ENCODE results near the gene CMC1. TPM values are rescaled to one million over a fixed set of nuclear protein-coding genes. Genes with fewer than 3 reads are reported as not detected.

The CMC1 gene
- total and polyA plus RNA-seq, 7 donors, result 14.4 to 73.4 (median 23.2) TPM

- no peaks in the 10 kb centered on the region for H3K9me3 ChIP-seq
- DNase-seq, result no peak
- TF ChIP-seq CTCF (IDR thresholded peaks at IDR 0.05), result no peak
- no peaks in the 10 kb centered on the region for H3K4me1 ChIP-seq
- no peaks in the 10 kb centered on the region for H3K27me3 ChIP-seq (ENCODE audit: insufficient read depth in 3 of 3, low read length in 2 of 3)
- ATAC-seq, result no peak
- peaks cover 0 to 76% of the 10 kb centered on the region in 2 donors for H3K36me3 ChIP-seq (ENCODE audit: insufficient read depth in 1 of 2, low read depth in 1 of 2)
- no peak overlapping the region for H3K27ac ChIP-seq
- no peak overlapping the region for H3K4me3 ChIP-seq
- intact Hi-C loops (cut with DNase I), result no loop called here
These were observed 95.8 kb downstream of the CMC1 start for GRCh38 chr3:28337230-28337629.

GRCh38 chr3:28343144-28343543 lies 101.7 kb downstream of the CMC1 start:
- Histone ChIP-seq H3K36me3 (ENCODE audit: insufficient read depth in 1 of 2, low read depth in 1 of 2) (peaks cover 0 to 23% of the 10 kb centered on the region in 2 donors), H3K4me3 (no peak overlapping the region), H3K27ac (no peak overlapping the region), H3K4me1 (peaks cover 39% of the 10 kb centered on the region), H3K9me3 (no peaks in the 10 kb centered on the region), H3K27me3 (ENCODE audit: insufficient read depth in 3 of 3, low read length in 2 of 3) (no peaks in the 10 kb centered on the region)
- DNase-seq (no peak), ATAC-seq (no peak)
- no peak for TF ChIP-seq CTCF (IDR thresholded peaks at IDR 0.05)
- intact Hi-C loops (cut with DNase I), result no loop called here

GRCh38 chr3:28345690-28346089 lies 104.3 kb downstream of the CMC1 start:
- Histone ChIP-seq H3K36me3 (ENCODE audit: insufficient read depth in 1 of 2, low read depth in 1 of 2) (no peaks in the 10 kb centered on the region), H3K4me3 (no peak overlapping the region), H3K27me3 (ENCODE audit: insufficient read depth in 3 of 3, low read length in 2 of 3) (no peaks in the 10 kb centered on the region), H3K4me1 (peaks cover 47% of the 10 kb centered on the region), H3K9me3 (no peaks in the 10 kb centered on the region), H3K27ac (no peak overlapping the region)
- ATAC-seq (no peak), DNase-seq (no peak)
- intact Hi-C loops (cut with DNase I), result no loop called here
- WGBS, 3 donors, result 94 to 100% (median 95%) methylated on average over 1 of the region's 1 CpG
- TF ChIP-seq CTCF (IDR thresholded peaks at IDR 0.05), result no peak

DNA sequence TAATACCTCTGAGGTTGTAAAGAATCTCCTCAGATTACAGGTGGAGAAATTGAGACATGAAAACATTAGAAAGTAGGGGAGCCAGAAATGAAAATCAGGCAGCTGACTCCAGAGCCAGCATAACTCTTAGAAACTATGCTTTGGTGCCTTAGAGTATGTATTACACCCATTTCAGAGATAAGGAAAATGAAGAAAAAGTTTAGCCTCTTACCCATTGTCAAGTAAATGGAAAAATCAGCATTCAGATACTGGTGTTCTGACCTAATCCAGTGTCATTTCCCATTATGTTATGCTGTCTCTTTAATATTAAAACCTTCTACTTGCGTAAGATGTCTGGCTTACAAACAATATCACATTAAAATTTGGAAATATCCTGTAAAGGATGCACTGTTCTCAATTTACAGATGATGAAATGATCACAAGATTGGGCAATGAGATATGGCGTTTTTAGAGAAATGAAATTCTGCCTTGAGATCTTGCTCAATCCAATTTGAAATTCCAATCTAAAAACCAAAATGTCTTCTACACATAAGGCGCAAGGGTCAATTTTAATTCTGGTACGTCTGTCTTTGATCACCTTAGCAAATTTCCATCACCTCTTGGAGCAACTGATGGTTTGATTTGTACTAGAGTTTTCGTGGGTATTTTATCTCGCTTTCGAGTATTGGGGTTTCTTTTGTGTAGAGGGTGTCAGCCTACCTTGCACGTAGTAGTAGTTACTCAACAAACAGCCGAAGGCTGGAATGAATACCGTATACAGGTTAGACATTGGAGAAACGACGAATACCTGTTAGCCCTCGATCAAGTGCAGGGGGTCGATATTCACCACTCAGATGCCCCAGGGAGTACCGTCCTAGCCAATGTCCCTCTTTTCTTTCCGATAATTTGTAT lies 106.2 kb downstream of the CMC1 start:
- H3K27ac ChIP-seq, result peak overlapping the region; percentile 99
- H3K4me1 ChIP-seq, result peaks cover 47% of the 10 kb centered on the region
- peak overlapping the region; percentile 87 for H3K4me3 ChIP-seq
- no peaks in the 10 kb centered on the region for H3K36me3 ChIP-seq (ENCODE audit: insufficient read depth in 1 of 2, low read depth in 1 of 2)
- H3K27me3 ChIP-seq (ENCODE audit: insufficient read depth in 3 of 3, low read length in 2 of 3), result no peaks in the 10 kb centered on the region
- intact Hi-C loops (cut with DNase I), result no loop called here
- 17 to 25% (median 18%) methylated on average over 16 of the region's 16 CpGs for WGBS, 3 donors
- DNase-seq (no peak), ATAC-seq (peak in 1 of 4 donors; percentile 1)
- H3K9me3 ChIP-seq, result peaks cover under 1% of the 10 kb centered on the region
- TF ChIP-seq CTCF (IDR thresholded peaks at IDR 0.05), result no peak

DNA sequence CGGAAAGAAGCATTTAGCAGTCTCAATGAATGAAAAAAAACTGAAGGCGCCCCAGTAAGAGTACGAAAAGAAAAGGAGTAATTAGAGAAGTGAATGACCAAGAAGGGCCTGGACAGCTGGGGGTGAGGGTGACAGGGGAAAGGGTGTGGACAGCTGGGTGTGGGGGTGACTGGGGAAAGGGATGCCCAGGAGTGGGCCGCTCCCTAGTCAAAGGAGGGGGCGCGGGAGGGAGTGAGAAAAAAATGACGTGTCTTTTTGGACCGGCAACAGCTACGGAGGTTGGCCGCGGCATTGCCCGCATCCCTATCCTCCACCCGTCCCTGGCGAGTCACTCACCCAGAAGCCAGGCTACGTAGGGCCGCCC lies 106.8 kb downstream of the CMC1 start:
- no peak for TF ChIP-seq CTCF (IDR thresholded peaks at IDR 0.05)
- Histone ChIP-seq H3K4me1 (peaks cover 47% of the 10 kb centered on the region), H3K36me3 (ENCODE audit: insufficient read depth in 1 of 2, low read depth in 1 of 2) (no peaks in the 10 kb centered on the region), H3K9me3 (peaks cover 7% of the 10 kb centered on the region), H3K27ac (peak overlapping the region; percentile 99), H3K4me3 (peak overlapping the region; percentile 87), H3K27me3 (ENCODE audit: insufficient read depth in 3 of 3, low read length in 2 of 3) (no peaks in the 10 kb centered on the region)
- 0 to 1% (median 0%) methylated on average over 15 to 16 of the region's 16 CpGs for WGBS, 3 donors
- ATAC-seq, result peak; percentile 79 to 85 (median 82)
- intact Hi-C loops (cut with DNase I), result no loop called here
- peak in 1 of 2 donors; percentile 95 for DNase-seq

Measured in psoas muscle (tissue), 8 donors.